OCI-LY3 (cell line): Measurements from ENCODE around the gene CYP2A13.
"Not testable (repeated sequence)": the region's sequence is repeated elsewhere in the genome, so short reads cannot be mapped to it uniquely, and the experiment has no call there.

Source experiments
- CTCF ChIP-seq: fragments of 200-600, 300-600 bp; sonication (generic); IDR thresholded peaks from 2 replicates; pipeline ENCODE4 v1.5.1; 2014; ENCODE audit warnings: antibody characterized with exemption, low read length, low read depth
- EZH2phosphoT487 ChIP-seq: fragments of 200-600 bp; shearing (Covaris generic); IDR thresholded peaks from 2 replicates; pipeline ENCODE4 v1.6.1; 2018; ENCODE audit warnings: antibody characterized with exemption, mixed run types, low read depth

- not testable (repeated sequence) for TF ChIP-seq CTCF, EZH2phosphoT487
These were observed 34.6 kb downstream of the CYP2A13 start for GRCh38 chr19:41122846-41123245.
